ENCODE measurements around the gene E2F8.

DNA sequence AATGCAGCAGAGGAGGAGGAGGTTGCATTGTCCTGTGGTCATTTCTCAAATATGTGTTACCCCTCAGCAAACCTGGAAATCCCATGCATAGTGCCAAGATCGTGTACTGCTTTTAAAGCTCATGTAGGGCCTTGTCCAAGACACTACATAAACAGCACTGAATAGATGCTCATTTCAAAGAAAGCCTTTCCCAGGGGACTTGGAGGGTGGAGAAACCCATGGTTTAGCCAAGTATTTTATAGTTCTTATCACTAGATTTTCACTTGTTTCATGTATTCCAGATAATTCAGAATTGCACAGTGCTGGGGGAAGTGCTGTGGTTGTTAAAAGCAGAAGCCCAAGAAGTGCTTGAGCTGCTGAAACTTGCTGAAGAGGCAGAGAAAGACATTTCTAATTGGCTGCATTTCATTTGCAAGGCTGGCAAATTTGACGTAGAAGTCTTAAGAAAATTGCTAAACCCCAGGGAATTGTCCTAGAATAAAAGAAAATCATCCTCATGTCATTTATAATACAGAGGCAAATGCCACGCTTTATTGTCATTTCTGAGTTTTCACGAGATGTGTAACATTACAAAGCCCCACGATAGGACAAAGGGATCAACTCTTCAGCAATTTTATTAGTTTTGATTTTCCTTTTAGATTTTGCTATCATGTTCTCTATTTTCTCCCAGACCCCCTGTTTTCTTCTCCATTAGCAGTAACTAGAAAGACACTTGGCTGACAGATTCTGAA, 59.0 kb downstream of the E2F8 start:
- TF ChIP-seq, protein P1, sequence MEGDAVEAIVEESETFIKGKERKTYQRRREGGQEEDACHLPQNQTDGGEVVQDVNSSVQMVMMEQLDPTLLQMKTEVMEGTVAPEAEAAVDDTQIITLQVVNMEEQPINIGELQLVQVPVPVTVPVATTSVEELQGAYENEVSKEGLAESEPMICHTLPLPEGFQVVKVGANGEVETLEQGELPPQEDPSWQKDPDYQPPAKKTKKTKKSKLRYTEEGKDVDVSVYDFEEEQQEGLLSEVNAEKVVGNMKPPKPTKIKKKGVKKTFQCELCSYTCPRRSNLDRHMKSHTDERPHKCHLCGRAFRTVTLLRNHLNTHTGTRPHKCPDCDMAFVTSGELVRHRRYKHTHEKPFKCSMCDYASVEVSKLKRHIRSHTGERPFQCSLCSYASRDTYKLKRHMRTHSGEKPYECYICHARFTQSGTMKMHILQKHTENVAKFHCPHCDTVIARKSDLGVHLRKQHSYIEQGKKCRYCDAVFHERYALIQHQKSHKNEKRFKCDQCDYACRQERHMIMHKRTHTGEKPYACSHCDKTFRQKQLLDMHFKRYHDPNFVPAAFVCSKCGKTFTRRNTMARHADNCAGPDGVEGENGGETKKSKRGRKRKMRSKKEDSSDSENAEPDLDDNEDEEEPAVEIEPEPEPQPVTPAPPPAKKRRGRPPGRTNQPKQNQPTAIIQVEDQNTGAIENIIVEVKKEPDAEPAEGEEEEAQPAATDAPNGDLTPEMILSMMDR (conservative IDR thresholded peaks at IDR 0.05; ENCODE audit: low read depth, low read length): no peak
- TF ChIP-seq EZH2 (IDR thresholded peaks at IDR 0.05; ENCODE audit: borderline replicate concordance, low read depth, low read length, poor library complexity, severe bottlenecking): no peak

All from A673 (cell line).